ENCODE data around the gene AKAP5. TPM values are rescaled to one million over a fixed set of nuclear protein-coding genes. Genes with fewer than 3 reads are reported as not detected.

The AKAP5 gene
- total and polyA plus RNA-seq, 4 donors = 0.15 to 1.8 (median 1.2) TPM

DNA sequence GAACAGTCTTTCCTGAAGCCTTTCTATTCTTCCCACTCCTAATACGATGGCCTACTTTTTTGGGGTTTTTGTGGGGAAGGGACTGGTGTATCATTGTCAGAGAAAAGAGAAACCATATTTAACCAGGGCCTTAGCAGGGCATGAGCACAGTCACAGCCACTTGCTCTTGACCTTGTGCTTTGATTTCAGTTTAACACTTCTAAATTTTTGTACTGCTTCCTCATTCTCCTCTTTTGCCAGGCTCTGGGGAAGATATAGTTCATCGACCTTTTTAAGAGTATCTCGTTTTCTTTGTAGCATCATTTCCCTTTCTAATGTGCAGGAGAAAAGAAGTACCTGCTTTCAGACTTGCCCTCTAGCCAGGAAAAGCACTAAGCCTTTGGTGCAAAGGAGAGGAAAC, 41.4 kb downstream of the AKAP5 start:
- no peak for ATAC-seq (ENCODE audit: insufficient read depth, low FRiP score)
- Histone ChIP-seq H3K9me3 (ENCODE audit: control insufficient read depth in 4 of 4, insufficient read depth in 3 of 4, low read length in 3 of 4) (no peaks in the 10 kb centered on the region), H3K27ac (ENCODE audit: low read depth in 1 of 2, low read length in 1 of 2) (peak overlapping the region in 1 of 2 donors; percentile 39), H3K4me3 (no peak overlapping the region), H3K9ac (ENCODE audit: insufficient read depth in 1 of 2, low read length in 2 of 2) (peak overlapping the region; percentile 13 to 40), H3K4me1 (ENCODE audit: control insufficient read depth in 5 of 5, insufficient read depth in 5 of 5, low read length in 5 of 5) (peaks cover 7 to 40% (median 30%) of the 10 kb centered on the region in 5 donors), H3K27me3 (ENCODE audit: control insufficient read depth in 3 of 3, insufficient read depth in 3 of 3, low read length in 2 of 3) (no peaks in the 10 kb centered on the region), H3K36me3 (ENCODE audit: control insufficient read depth in 4 of 4, insufficient read depth in 4 of 4, low read length in 4 of 4) (peaks cover 0 to 6% (median 0%) of the 10 kb centered on the region in 4 donors)
- DNase-seq = no peak
- TF ChIP-seq, protein P1, sequence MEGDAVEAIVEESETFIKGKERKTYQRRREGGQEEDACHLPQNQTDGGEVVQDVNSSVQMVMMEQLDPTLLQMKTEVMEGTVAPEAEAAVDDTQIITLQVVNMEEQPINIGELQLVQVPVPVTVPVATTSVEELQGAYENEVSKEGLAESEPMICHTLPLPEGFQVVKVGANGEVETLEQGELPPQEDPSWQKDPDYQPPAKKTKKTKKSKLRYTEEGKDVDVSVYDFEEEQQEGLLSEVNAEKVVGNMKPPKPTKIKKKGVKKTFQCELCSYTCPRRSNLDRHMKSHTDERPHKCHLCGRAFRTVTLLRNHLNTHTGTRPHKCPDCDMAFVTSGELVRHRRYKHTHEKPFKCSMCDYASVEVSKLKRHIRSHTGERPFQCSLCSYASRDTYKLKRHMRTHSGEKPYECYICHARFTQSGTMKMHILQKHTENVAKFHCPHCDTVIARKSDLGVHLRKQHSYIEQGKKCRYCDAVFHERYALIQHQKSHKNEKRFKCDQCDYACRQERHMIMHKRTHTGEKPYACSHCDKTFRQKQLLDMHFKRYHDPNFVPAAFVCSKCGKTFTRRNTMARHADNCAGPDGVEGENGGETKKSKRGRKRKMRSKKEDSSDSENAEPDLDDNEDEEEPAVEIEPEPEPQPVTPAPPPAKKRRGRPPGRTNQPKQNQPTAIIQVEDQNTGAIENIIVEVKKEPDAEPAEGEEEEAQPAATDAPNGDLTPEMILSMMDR (IDR thresholded peaks at IDR 0.05; ENCODE audit: control extremely low read depth, extremely low read depth) = no peak
- 18 to 19% methylated on average over 3 of the region's 3 CpGs for WGBS, 2 donors

DNA sequence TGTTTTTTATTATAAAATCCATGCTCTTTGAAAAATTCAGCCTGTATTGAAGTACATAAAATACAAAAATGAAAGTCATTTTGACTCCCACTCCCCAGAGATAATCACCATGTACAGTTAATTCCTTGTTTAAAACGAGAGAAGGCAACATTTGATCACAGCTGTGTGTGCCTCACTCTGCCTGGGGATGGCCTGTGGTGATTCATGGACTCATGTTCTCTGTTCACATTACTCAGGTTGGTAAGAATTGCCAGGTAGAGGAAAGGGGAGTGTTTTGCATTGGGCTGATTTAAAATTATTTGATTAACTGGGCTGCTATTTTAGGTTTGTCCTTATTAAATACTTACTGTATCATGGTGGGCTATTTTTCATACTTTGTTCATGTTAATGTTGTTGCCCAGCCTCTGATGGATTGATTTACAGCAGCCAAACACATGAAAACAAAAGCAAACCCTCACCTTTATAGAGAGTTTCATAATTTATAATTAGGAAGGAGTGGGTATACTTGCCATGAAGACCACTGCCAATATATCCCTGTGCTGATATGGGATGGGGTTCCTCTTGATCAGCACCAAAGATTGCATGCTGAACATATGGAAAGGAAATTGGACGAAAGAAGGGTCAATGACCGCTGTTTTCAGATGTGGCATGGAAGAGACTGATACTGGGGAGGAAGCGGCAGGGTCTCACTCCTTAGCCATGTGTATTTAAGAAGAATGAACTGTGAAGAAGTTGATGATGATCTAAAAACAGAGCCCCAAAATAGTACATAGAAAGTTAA, 42.3 kb downstream of the AKAP5 start:
- Histone ChIP-seq H3K4me1 (ENCODE audit: control insufficient read depth in 5 of 5, insufficient read depth in 5 of 5, low read length in 5 of 5) (peaks cover 4 to 32% (median 26%) of the 10 kb centered on the region in 5 donors), H3K27ac (ENCODE audit: low read depth in 1 of 2, low read length in 1 of 2) (no peak overlapping the region), H3K27me3 (ENCODE audit: control insufficient read depth in 3 of 3, insufficient read depth in 3 of 3, low read length in 2 of 3) (no peaks in the 10 kb centered on the region), H3K4me3 (no peak overlapping the region), H3K36me3 (ENCODE audit: control insufficient read depth in 4 of 4, insufficient read depth in 4 of 4, low read length in 4 of 4) (peaks cover 0 to 6% (median 0%) of the 10 kb centered on the region in 4 donors), H3K9ac (ENCODE audit: insufficient read depth in 1 of 2, low read length in 2 of 2) (no peak overlapping the region), H3K9me3 (ENCODE audit: control insufficient read depth in 4 of 4, insufficient read depth in 3 of 4, low read length in 3 of 4) (no peaks in the 10 kb centered on the region)
- WGBS, 2 donors = 63 to 77% methylated on average over 4 of the region's 4 CpGs
- ATAC-seq (ENCODE audit: insufficient read depth, low FRiP score) (no peak), DNase-seq (no peak)
- TF ChIP-seq, protein P1 (IDR thresholded peaks at IDR 0.05; ENCODE audit: control extremely low read depth, extremely low read depth) = no peak

DNA sequence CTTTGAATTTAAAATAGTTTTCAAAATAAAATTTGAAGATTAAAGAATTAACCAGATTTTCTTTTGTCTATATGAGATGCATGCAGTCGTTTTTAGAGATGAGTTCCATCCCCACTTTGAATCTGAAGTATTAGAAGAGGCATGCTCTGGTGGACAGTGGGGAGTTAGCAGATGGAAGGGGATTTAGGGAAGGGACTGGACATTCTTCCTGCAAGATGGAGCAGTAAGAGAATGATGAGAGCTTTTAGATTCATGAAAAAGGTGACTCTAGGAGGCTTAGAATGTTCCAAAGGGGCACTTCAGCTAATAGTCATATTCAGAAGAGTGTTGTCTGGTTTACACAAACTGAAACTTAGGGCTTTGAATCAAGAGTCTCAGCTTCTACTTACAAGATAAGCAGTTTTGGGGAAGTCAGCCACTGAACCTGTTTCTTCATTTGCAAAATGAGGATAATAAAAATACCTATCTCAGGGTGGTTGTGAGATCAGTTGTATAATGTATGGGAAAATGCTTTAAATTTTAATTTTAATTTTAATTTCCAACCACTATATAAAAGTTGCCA, 43.0 kb downstream of the AKAP5 start:
- Histone ChIP-seq H3K27ac (ENCODE audit: low read depth in 1 of 2, low read length in 1 of 2) (no peak overlapping the region), H3K9ac (ENCODE audit: insufficient read depth in 1 of 2, low read length in 2 of 2) (no peak overlapping the region), H3K4me1 (ENCODE audit: control insufficient read depth in 5 of 5, insufficient read depth in 5 of 5, low read length in 5 of 5) (peaks cover 3 to 28% (median 25%) of the 10 kb centered on the region in 5 donors), H3K4me3 (no peak overlapping the region), H3K36me3 (ENCODE audit: control insufficient read depth in 4 of 4, insufficient read depth in 4 of 4, low read length in 4 of 4) (peaks cover 0 to 6% (median 0%) of the 10 kb centered on the region in 4 donors), H3K27me3 (ENCODE audit: control insufficient read depth in 3 of 3, insufficient read depth in 3 of 3, low read length in 2 of 3) (no peaks in the 10 kb centered on the region), H3K9me3 (ENCODE audit: control insufficient read depth in 4 of 4, insufficient read depth in 3 of 4, low read length in 3 of 4) (no peaks in the 10 kb centered on the region)
- no peak for ATAC-seq (ENCODE audit: insufficient read depth, low FRiP score)
- TF ChIP-seq, protein P1 (IDR thresholded peaks at IDR 0.05; ENCODE audit: control extremely low read depth, extremely low read depth) = no peak
- WGBS, 2 donors = 18 to 33% methylated on average over 1 of the region's 1 CpG
- DNase-seq = no peak
